Lower lobe of right lung (tissue), 2 donors: ENCODE measurements around the gene BAX. TPM values are rescaled to one million over a fixed set of nuclear protein-coding genes. Genes with fewer than 3 reads are reported as not detected.

Source experiments
- ATAC-seq, 2 donors: fragments of 200-7000 bp; cut with Tn5 transposase; one replicate each; pipeline ENCODE4 v1.9.1; 2020 to 2022; ENCODE audit warnings: mild to moderate bottlenecking in 2 of 2, moderate library complexity in 2 of 2
- DNase-seq: peaks from one replicate; pipeline ENCODE4 v3.0.0-alpha.2; 2020
- H3K27ac ChIP-seq: fragments of 200-600 bp; one replicate; pipeline ENCODE4 v1.8.0; 2022
- H3K27me3 ChIP-seq: fragments of 200-600 bp; one replicate; pipeline ENCODE4 v1.8.0; 2022; ENCODE audit warnings: low read depth
- H3K36me3 ChIP-seq: fragments of 200-600 bp; one replicate; pipeline ENCODE4 v1.8.0; 2022; ENCODE audit warnings: mild to moderate bottlenecking
- H3K4me1 ChIP-seq: fragments of 200-600 bp; one replicate; pipeline ENCODE4 v1.8.0; 2022
- H3K4me3 ChIP-seq: fragments of 200-600 bp; one replicate; pipeline ENCODE4 v1.8.0; 2022; ENCODE audit warnings: mild to moderate bottlenecking
- H3K9me3 ChIP-seq: fragments of 200-600 bp; one replicate; pipeline ENCODE4 v1.8.0; 2022
- intact Hi-C: fragments of 100-400 bp; cut with DNase I; formaldehyde crosslinking; loops from one replicate; pipeline ENCODE4 v1.11.0; 2022
- total RNA-seq: library from RNA; stranded (reverse); fragmentation: NEBNext Ultra II Directional; extraction: Animal tissue kit (Norgen Biotek cat#: 25700); gene quantifications from one replicate; pipeline ENCODE4 v1.2.1, GENCODE V29; 2021
- TF ChIP-seq, protein P1 (sequence below): fragments of 200-600 bp; IDR thresholded peaks from one replicate; pipeline ENCODE4 v1.8.0; 2022; ENCODE audit warnings: antibody characterized with exemption, mild to moderate bottlenecking
- donor health status: DM: no; HTN: yes; CAD: no; lungs with severe emphysema.

BAX gene
- total RNA-seq, 1 donor from 2014 or later, result 142 TPM

DNA sequence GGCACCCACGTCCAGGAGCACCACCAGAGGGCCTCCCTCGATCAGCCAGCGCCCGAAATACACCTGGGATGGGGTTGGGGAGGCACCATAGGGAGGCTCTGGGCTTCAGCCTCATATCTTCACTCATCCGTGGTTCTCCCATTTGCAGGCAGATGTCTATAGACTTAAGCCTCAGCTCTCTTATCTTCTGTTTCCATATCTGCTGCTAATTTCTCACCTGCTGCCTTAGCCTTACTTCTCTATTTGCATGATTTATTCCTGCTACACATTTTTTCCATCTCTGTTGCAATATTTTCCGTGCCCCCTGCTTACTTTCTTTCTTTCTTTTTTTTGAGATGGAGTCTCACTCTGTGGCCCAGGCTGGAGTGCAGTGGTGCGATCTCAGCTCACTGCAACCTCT, 32.6 kb downstream of the BAX start:
- Histone ChIP-seq H3K27ac (no peak overlapping the region), H3K27me3 (no peaks in the 10 kb centered on the region), H3K36me3 (peaks cover 73% of the 10 kb centered on the region), H3K9me3 (no peaks in the 10 kb centered on the region), H3K4me3 (no peak overlapping the region), H3K4me1 (peaks cover 17% of the 10 kb centered on the region)
- DNase-seq (no peak), ATAC-seq (no peak)
- TF ChIP-seq, protein P1, sequence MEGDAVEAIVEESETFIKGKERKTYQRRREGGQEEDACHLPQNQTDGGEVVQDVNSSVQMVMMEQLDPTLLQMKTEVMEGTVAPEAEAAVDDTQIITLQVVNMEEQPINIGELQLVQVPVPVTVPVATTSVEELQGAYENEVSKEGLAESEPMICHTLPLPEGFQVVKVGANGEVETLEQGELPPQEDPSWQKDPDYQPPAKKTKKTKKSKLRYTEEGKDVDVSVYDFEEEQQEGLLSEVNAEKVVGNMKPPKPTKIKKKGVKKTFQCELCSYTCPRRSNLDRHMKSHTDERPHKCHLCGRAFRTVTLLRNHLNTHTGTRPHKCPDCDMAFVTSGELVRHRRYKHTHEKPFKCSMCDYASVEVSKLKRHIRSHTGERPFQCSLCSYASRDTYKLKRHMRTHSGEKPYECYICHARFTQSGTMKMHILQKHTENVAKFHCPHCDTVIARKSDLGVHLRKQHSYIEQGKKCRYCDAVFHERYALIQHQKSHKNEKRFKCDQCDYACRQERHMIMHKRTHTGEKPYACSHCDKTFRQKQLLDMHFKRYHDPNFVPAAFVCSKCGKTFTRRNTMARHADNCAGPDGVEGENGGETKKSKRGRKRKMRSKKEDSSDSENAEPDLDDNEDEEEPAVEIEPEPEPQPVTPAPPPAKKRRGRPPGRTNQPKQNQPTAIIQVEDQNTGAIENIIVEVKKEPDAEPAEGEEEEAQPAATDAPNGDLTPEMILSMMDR, result no peak
- intact Hi-C loops, result no loop called here

DNA sequence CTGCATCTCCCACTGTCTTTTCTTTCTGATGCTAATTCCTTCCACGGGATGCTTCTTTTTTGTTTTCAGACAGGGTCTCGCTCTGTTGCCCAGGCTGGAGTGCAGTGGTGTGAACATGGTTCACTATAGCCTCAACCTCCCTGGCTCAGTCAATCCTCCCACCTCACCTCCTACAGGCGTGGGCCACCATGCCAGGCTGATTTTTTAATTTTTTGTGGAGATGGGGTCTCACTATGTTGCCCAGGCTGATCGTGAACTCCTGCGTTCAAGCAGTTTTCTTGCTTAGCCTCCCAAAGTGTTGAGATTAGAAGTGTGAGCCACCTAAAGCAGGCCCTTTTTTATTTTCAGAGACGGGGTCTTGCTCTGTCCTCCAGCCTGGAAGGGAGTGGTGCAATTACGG, 33.6 kb downstream of the BAX start:
- no peaks in the 10 kb centered on the region for H3K9me3 ChIP-seq
- no peak overlapping the region for H3K4me3 ChIP-seq
- TF ChIP-seq, protein P1, result no peak
- ATAC-seq (no peak), DNase-seq (no peak)
- H3K27ac ChIP-seq, result no peak overlapping the region
- peaks cover 63% of the 10 kb centered on the region for H3K36me3 ChIP-seq
- H3K27me3 ChIP-seq, result no peaks in the 10 kb centered on the region
- H3K4me1 ChIP-seq, result peaks cover 19% of the 10 kb centered on the region
- intact Hi-C loops, result no loop called here

DNA sequence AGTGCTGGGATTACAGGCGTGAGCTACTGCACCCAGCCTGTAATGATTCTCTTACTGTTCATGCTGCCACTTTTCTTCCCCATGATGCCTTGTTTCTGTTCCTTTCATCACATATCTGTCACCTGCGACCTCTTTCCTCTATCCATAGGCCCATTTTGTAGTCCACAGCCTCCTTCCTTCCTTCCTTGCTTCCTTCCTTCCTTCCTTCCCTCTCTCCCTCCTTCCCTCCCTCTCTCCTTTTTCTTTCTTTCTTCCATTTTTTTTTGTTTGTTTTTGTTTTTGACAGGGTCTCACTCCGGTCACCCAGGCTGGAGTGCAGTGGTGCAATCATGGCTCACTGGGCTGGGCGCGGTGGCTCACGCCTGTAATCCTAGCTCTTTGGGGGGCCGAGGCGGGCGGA, 34.2 kb downstream of the BAX start:
- H3K36me3 ChIP-seq, result peaks cover 58% of the 10 kb centered on the region
- H3K4me1 ChIP-seq, result peaks cover 19% of the 10 kb centered on the region
- H3K9me3 ChIP-seq, result no peaks in the 10 kb centered on the region
- ATAC-seq (no peak), DNase-seq (no peak)
- no peaks in the 10 kb centered on the region for H3K27me3 ChIP-seq
- H3K4me3 ChIP-seq, result no peak overlapping the region
- TF ChIP-seq, protein P1, result no peak
- H3K27ac ChIP-seq, result no peak overlapping the region
- intact Hi-C loops, result no loop called here

DNA sequence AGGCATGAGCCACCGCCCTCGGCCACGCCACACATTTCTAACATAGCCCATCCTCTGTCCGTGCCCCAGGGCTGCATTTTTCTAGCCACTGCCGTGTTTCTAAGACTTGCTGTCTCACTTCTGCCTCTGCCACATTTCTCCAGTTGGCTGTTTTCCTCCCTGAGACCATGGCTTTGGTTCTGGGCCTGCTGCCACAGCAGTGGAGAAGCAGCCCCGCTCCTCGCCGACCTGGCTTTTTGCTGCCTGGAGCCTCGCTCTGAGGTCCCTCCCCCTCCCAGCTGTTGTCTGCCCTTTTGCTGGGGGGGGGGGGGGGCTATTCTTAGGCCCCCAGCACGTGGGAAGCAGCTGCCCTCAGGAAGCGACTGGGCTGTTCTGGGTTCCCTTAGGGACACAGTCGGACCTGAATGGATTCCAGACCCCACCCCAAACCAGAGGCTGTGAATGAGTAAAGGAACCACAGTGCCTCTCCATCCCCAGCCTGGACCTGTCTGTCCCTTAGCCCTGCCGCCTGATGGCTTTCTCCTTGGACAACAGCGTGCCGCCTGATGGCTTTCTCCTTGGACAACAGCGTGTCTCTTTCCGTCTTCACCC, 35.1 kb downstream of the BAX start:
- TF ChIP-seq, protein P1, result no peak
- H3K36me3 ChIP-seq, result peaks cover 48% of the 10 kb centered on the region
- no peak overlapping the region for H3K4me3 ChIP-seq
- H3K27ac ChIP-seq, result no peak overlapping the region
- no peak for DNase-seq
- peaks cover 28% of the 10 kb centered on the region for H3K4me1 ChIP-seq
- H3K9me3 ChIP-seq, result no peaks in the 10 kb centered on the region
- H3K27me3 ChIP-seq, result no peaks in the 10 kb centered on the region
- no peak for ATAC-seq
- intact Hi-C loops, result no loop called here

DNA sequence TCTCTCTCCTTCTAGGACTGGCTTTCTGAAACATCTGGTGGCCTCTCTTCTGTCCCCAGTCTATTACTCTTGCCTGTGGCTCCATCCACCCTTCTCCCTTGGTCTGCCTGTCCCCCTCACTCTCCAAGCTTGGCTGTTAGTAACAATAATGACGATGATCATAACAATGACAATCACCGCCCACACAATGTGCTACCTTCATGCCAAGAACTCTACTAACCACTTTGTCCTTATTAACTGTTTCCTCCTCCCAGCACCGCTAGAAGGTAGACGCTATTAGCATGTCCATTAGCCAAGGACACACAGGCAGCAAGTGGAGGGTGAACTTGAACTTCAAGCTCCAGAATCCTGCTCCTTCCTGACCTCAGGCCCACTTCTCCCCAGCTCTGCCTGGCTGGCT, 35.7 kb downstream of the BAX start:
- Histone ChIP-seq H3K36me3 (peaks cover 42% of the 10 kb centered on the region), H3K4me3 (no peak overlapping the region), H3K27me3 (no peaks in the 10 kb centered on the region), H3K27ac (no peak overlapping the region), H3K9me3 (no peaks in the 10 kb centered on the region), H3K4me1 (peaks cover 31% of the 10 kb centered on the region)
- intact Hi-C loops, result no loop called here
- TF ChIP-seq, protein P1, result no peak
- ATAC-seq, result no peak
- DNase-seq, result no peak
